Karpas-422 (cell line): Measurements from ENCODE around the gene PNP. TPM values are rescaled to one million over a fixed set of nuclear protein-coding genes. Genes with fewer than 3 reads are reported as not detected.
A peak's percentile ranks its signal among the peaks of the same experiment; 100 is the strongest.

Source experiments
- DNase-seq: peaks from one replicate; pipeline ENCODE4 v3.0.0-alpha.2; 2015
- H2AFZ ChIP-seq: fragments of 200-600 bp; sonication (generic); 2 replicates; pipeline ENCODE4 v1.6.1; 2014; ENCODE audit warnings: antibody characterized with exemption, low read length, mixed read lengths
- H3K27ac ChIP-seq: fragments of 200-600 bp; sonication (generic); 2 replicates; pipeline ENCODE4 v1.5.1; 2014; ENCODE audit warnings: mild to moderate bottlenecking, low read length, moderate library complexity
- H3K27me3 ChIP-seq: fragments of 200-600 bp; sonication (generic); 2 replicates; pipeline ENCODE4 v1.6.1; 2014; ENCODE audit warnings: low read length, mixed read lengths
- H3K36me3 ChIP-seq: fragments of 200-600 bp; sonication (generic); 2 replicates; pipeline ENCODE4 v1.6.1; 2014; ENCODE audit warnings: low read length, mixed read lengths; ENCODE audit not compliant: insufficient read depth
- H3K4me1 ChIP-seq: fragments of 200-600 bp; sonication (generic); 2 replicates; pipeline ENCODE4 v1.6.1; 2014; ENCODE audit warnings: mild to moderate bottlenecking, low read length, mixed read lengths
- H3K4me2 ChIP-seq: fragments of 200-600 bp; sonication (generic); 2 replicates; pipeline ENCODE4 v1.6.1; 2014; ENCODE audit warnings: low read length, low read depth, mild to moderate bottlenecking; ENCODE audit not compliant: poor library complexity, severe bottlenecking
- H3K4me3 ChIP-seq: fragments of 200-600 bp; sonication (generic); 2 replicates; pipeline ENCODE4 v1.5.1; 2014; ENCODE audit warnings: mild to moderate bottlenecking, antibody characterized with exemption, low read length, mixed read lengths
- H3K79me2 ChIP-seq: fragments of 200-600 bp; sonication (generic); 2 replicates; pipeline ENCODE4 v1.6.1; 2014; ENCODE audit warnings: mild to moderate bottlenecking, low read length, mixed read lengths
- H3K9ac ChIP-seq: fragments of 200-600 bp; sonication (generic); 2 replicates; pipeline ENCODE4 v1.6.0; 2014; ENCODE audit warnings: low read length
- H3K9me2 ChIP-seq: fragments of 200-600 bp; sonication (generic), shearing (Covaris generic); replicated peaks from 2 replicates; pipeline ENCODE4 v1.6.0; 2014; ENCODE audit warnings: mild to moderate bottlenecking, low read length, moderate library complexity; ENCODE audit not compliant: insufficient read depth
- H3K9me3 ChIP-seq: fragments of 300-700, 200-600 bp; sonication (generic); 2 replicates; pipeline ENCODE4 v1.6.1; 2014; ENCODE audit warnings: low read length, mixed read lengths
- H4K20me1 ChIP-seq: fragments of 200-600 bp; sonication (generic); 2 replicates; pipeline ENCODE4 v1.6.1; 2014; ENCODE audit warnings: mild to moderate bottlenecking, antibody characterized with exemption, low read length, low read depth; ENCODE audit not compliant: insufficient read depth
- total RNA-seq: library from RNA; depleted of rRNA; stranded (reverse); fragments of >200 nt; shearing (Covaris generic); gene quantifications from 2 replicates; pipeline ENCODE4 v1.2.3, GENCODE V29; 2014; ENCODE audit warnings: low replicate concordance; rRNA removed

Gene PNP
- 104 and 138 TPM in 2 replicates for total RNA-seq

GRCh38 chr14:20469242-20469889 lies at the start of gene PNP:
PNP (plus strand) TSS chr14:20469406; CDS start chr14:20469525, 119 bp downstream.
- H3K4me1 ChIP-seq, result peaks cover 22% of the 10 kb centered on the region
- H4K20me1 ChIP-seq, result peaks cover 34% of the 10 kb centered on the region
- peak within 1 kb of the TSS; percentile 96 for H3K4me3 ChIP-seq
- H2AFZ ChIP-seq, result peak within 1 kb of the TSS; percentile 96
- H3K9me2 ChIP-seq, result no peaks in the 10 kb centered on the region
- H3K79me2 ChIP-seq, result peaks cover 39% of the 10 kb centered on the region
- H3K9ac ChIP-seq, result peak within 1 kb of the TSS; percentile 97
- H3K36me3 ChIP-seq, result peaks cover 31% of the 10 kb centered on the region
- H3K27me3 ChIP-seq, result no peaks in the 10 kb centered on the region
- H3K9me3 ChIP-seq, result no peaks in the 10 kb centered on the region
- peak within 1 kb of the TSS; percentile 96 for H3K4me2 ChIP-seq
- peak; percentile 99 for DNase-seq
- H3K27ac ChIP-seq, result peak within 1 kb of the TSS; percentile 57

DNA sequence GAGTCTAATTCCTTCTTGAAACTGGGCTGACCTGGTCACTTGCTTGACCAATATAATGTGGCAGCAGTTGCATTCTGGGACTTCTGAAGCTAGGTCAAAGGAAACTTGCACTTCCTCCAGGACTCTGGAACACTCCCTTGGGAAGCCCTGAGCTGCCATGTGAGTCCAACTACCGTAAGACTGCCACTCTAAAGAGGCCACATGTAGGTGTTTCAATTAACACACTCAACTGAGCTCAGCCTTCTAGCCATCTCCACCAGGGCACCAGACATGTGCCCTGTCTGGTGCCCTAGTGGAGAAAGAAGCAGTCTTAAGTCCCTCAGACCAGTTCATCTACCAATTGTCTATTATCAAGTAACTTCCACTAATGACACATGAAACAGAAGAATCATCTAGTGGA lies 49.8 kb upstream of the PNP start:
- H3K9me2 ChIP-seq, result no peaks in the 10 kb centered on the region
- no peaks in the 10 kb centered on the region for H3K79me2 ChIP-seq
- no peaks in the 10 kb centered on the region for H3K9me3 ChIP-seq
- no peak overlapping the region for H3K4me3 ChIP-seq
- H3K9ac ChIP-seq, result no peak overlapping the region
- H3K36me3 ChIP-seq, result no peaks in the 10 kb centered on the region
- H3K27ac ChIP-seq, result no peak overlapping the region
- no peak overlapping the region for H2AFZ ChIP-seq
- H3K4me1 ChIP-seq, result peaks cover 3% of the 10 kb centered on the region
- no peaks in the 10 kb centered on the region for H4K20me1 ChIP-seq
- DNase-seq, result no peak
- H3K4me2 ChIP-seq, result no peak overlapping the region
- no peaks in the 10 kb centered on the region for H3K27me3 ChIP-seq

DNA sequence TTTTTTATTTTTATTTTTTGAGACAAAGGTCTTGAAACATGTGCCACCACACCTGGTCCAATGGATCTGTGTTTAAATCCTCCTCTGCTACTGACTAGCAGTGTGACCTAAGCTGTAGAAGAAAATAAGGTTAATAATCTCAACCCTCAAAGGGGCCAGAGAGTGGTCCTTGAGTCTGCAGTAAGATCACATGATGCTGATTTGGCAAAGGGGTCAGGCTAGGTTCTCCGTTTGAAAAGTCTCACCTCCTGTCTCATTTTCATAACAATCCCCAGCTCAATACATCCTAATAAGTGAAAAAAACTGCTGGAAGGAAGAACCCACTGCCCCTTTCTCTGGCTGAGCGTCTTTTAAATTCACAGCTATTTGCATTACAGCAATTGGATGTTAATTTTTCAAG lies 47.9 kb upstream of the PNP start:
- Histone ChIP-seq H3K27me3 (no peaks in the 10 kb centered on the region), H3K4me2 (no peak overlapping the region), H3K27ac (no peak overlapping the region), H3K36me3 (no peaks in the 10 kb centered on the region), H3K79me2 (no peaks in the 10 kb centered on the region), H3K9ac (no peak overlapping the region), H4K20me1 (no peaks in the 10 kb centered on the region), H2AFZ (no peak overlapping the region), H3K4me3 (no peak overlapping the region), H3K9me3 (no peaks in the 10 kb centered on the region), H3K9me2 (no peaks in the 10 kb centered on the region), H3K4me1 (0 out of 2 replicates have a peak, but pooled peaks cover 2% of the 10 kb centered on the region)
- no peak for DNase-seq

GRCh38 chr14:20422886-20423285 lies 46.3 kb upstream of the PNP start:
- no peak overlapping the region for H3K4me3 ChIP-seq
- H3K9ac ChIP-seq, result no peak overlapping the region
- H3K27me3 ChIP-seq, result no peaks in the 10 kb centered on the region
- peaks cover 9% of the 10 kb centered on the region for H3K4me1 ChIP-seq
- no peaks in the 10 kb centered on the region for H3K36me3 ChIP-seq
- no peaks in the 10 kb centered on the region for H4K20me1 ChIP-seq
- no peaks in the 10 kb centered on the region for H3K9me2 ChIP-seq
- no peaks in the 10 kb centered on the region for H3K9me3 ChIP-seq
- H2AFZ ChIP-seq, result no peak overlapping the region
- no peak for DNase-seq
- H3K79me2 ChIP-seq, result no peaks in the 10 kb centered on the region
- no peak overlapping the region for H3K4me2 ChIP-seq
- H3K27ac ChIP-seq, result no peak overlapping the region

- Histone ChIP-seq H3K4me3 (no peak overlapping the region), H3K27ac (no peak overlapping the region), H4K20me1 (no peaks in the 10 kb centered on the region), H3K9me3 (no peaks in the 10 kb centered on the region), H3K4me2 (no peak overlapping the region), H3K9me2 (no peaks in the 10 kb centered on the region), H3K36me3 (no peaks in the 10 kb centered on the region), H2AFZ (no peak overlapping the region), H3K27me3 (no peaks in the 10 kb centered on the region), H3K4me1 (peaks cover 15% of the 10 kb centered on the region), H3K9ac (no peak overlapping the region), H3K79me2 (no peaks in the 10 kb centered on the region)
- no peak for DNase-seq
These were observed 44.4 kb upstream of the PNP start for GRCh38 chr14:20424851-20425250.

DNA sequence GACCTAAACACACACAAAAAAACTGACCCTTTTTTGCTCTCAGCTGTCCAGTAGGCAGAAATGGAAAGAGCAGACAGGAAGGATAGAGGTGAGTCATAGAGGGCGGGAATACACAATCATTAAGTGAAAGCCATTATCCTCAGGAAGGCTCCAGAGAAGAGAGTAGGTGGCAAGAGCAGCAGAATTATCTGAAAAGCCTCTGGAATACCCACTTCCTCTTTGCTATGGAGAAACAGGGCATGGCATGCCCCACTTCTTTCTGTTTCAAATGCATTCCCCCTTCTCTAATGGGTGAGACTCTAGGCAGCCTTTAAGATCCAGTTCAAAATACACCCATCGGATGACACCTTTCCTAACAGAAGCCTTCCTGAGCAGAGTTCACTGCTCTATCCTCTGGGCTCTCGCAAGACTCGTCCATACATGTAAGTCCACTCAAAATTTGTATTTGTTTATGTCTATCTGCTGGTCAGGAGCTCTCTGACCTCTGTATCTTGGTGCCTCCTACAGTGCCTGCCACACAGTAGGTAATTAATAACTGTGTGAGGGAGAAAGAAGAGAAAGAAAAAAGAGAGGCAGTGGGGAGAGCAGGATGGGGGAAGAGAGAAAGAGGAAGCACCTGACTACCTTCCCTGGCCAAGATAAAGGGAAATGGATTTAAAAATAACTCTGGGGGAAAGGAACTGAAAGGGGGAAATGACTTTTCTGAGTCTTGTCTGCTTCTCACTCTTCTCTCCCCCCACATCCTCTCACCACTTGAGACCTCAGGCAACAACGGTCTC lies 41.8 kb upstream of the PNP start:
- H3K4me1 ChIP-seq, result peaks cover 13% of the 10 kb centered on the region
- H3K79me2 ChIP-seq, result no peaks in the 10 kb centered on the region
- H3K4me2 ChIP-seq, result peak overlapping the region; percentile 38
- H2AFZ ChIP-seq, result peak overlapping the region; percentile 83; the same call in 1 of the 2 replicates
- no peaks in the 10 kb centered on the region for H3K9me2 ChIP-seq
- H3K9me3 ChIP-seq, result no peaks in the 10 kb centered on the region
- H3K9ac ChIP-seq, result peak overlapping the region; percentile 45
- H3K27ac ChIP-seq, result no peak overlapping the region
- no peak overlapping the region for H3K4me3 ChIP-seq
- H3K27me3 ChIP-seq, result no peaks in the 10 kb centered on the region
- H3K36me3 ChIP-seq, result no peaks in the 10 kb centered on the region
- DNase-seq, result peak; percentile 62
- H4K20me1 ChIP-seq, result no peaks in the 10 kb centered on the region

- Histone ChIP-seq H3K4me2 (peak overlapping the region; percentile 38), H4K20me1 (no peaks in the 10 kb centered on the region), H3K4me3 (no peak overlapping the region), H3K27me3 (no peaks in the 10 kb centered on the region), H3K36me3 (no peaks in the 10 kb centered on the region), H3K9me2 (no peaks in the 10 kb centered on the region), H3K9ac (peak overlapping the region; percentile 45), H3K79me2 (no peaks in the 10 kb centered on the region), H3K27ac (no peak overlapping the region), H3K4me1 (peaks cover 13% of the 10 kb centered on the region), H3K9me3 (no peaks in the 10 kb centered on the region), H2AFZ (peak overlapping the region; percentile 83)
- DNase-seq, result no peak
These were observed 41.2 kb upstream of the PNP start for GRCh38 chr14:20428010-20428365.

GRCh38 chr14:20428802-20429201 lies 40.4 kb upstream of the PNP start:
- Histone ChIP-seq H3K4me3 (no peak overlapping the region), H3K36me3 (no peaks in the 10 kb centered on the region), H3K27me3 (no peaks in the 10 kb centered on the region), H4K20me1 (no peaks in the 10 kb centered on the region), H3K4me2 (no peak overlapping the region), H3K9me3 (no peaks in the 10 kb centered on the region), H3K9ac (no peak overlapping the region), H3K79me2 (no peaks in the 10 kb centered on the region), H3K9me2 (no peaks in the 10 kb centered on the region), H3K27ac (no peak overlapping the region), H3K4me1 (peaks cover 13% of the 10 kb centered on the region), H2AFZ (no peak overlapping the region)
- DNase-seq, result no peak
